NCI-H510A treated with DMSO at 0.1 percent for 48 hours (cell line): ENCODE measurements around the gene RNF13.
A peak's percentile ranks its signal among the peaks of the same experiment; 100 is the strongest.
"Not testable (repeated sequence)": the region's sequence is repeated elsewhere in the genome, so short reads cannot be mapped to it uniquely, and the experiment has no call there.

ENCODE experiments used
- DNase-seq: peaks from one replicate; lab custom pipeline; 2025; lab: John Stamatoyannopoulos, UW

The RNF13 gene

DNA sequence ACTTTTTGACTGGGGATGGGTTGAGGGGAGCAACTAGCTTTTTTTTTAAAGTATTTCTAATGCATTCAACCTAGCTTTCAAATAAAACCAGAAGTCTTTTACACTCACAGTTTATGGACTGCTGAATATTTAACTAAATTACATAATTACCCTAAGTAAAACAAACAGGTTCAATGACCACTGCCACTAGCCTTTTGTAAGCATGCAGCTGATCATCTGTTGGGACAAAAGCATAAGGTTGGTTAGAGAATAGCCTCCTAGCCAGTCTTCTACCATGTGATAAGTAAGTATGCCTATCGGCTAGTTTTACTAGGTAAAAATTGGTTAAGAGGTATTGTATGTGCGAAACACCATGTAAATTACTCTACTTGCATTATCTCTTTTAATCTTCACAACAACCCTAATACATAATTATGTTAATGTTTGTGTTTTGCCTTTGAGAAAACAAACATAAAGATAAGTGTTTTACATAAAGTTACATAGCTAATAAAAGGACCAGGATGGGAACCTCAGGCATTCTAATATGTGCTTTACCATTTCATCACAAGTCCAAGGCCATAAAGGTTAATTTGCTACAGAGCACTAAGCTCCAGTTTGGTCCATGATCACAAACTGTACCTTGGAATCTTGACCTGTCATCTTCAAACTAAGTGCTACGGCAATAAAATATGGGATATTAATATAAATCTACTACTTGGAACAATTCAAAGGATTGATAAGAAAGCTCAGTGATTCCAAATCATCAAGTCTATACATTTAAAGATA is 144.5 kb downstream of the RNF13 start:
- no peak for DNase-seq

DNA sequence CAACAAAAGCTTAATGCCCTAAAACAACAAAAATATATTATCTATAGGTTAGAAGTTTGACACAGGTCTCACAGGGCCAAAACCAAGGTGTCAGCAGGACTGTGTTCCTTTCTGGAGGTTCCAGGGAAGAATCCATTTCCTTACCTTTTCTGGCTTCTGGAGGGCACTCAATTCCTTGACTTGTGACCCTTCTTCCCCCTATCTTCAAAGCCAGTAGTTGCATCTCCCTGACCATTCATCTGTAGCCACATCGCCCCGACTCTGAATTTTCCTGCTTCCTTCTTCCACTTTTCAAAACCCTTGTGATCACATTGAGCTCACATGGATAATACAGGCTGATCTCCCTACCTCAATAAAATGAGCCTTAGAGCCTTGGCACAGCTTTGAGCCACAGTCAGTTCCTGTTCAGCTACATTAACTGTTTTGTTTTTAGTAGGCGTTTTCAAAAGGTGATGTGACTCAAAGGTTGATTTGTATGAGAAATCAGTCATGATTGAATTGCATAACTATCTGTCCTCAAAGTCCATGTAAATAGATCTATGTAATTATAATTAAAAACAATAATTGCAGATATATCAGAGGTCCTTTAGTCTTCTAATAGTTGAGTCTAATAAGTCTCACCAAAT is 145.3 kb downstream of the RNF13 start:
- DNase-seq, result no peak

DNA sequence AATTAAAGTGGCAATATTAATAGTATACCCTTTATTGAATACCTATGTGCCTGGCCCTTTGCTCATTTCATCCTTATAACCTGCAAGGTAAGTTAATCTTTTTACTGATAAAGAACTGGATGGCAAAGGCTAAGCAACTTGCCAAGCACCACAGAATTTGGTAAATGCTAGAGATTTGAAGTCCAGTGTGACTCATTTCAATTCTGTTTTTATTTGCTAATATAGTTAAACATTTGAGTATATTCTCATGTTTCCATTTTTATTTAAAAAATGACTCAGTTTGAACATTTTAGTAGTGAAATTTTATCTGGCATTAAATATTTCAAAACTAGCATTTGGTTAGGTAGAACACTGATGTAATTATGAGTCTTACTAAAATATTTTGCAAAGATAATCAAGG is 146.4 kb downstream of the RNF13 start:
- DNase-seq, result no peak

- DNase-seq, result no peak
These were observed 150.5 kb downstream of the RNF13 start for GRCh38 chr3:149963485-149963884.

DNA sequence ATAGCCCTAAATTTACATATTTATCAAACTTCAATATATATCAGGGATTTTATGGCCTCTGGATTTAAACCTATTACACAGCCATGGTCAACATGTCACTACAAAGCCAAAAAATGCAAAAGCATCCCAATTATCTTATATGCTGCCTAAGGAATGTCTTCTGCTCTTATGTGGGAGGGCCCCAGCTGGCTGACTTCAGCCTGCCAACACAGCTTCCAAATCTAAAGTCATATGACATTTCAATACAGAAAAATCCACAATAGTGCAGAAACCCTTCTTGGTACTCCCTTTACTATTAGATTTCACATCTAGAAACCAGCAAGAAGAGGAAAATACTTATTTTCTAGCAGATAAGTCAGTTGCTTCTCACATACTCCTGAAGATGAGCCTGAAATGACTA is 151.3 kb downstream of the RNF13 start:
- DNase-seq, result no peak

- DNase-seq, result no peak
These were observed 152.3 kb downstream of the RNF13 start for GRCh38 chr3:149965278-149965677.

GRCh38 chr3:149967086-149967685 is 154.2 kb downstream of the RNF13 start:
- DNase-seq, result peak; percentile 78

DNA sequence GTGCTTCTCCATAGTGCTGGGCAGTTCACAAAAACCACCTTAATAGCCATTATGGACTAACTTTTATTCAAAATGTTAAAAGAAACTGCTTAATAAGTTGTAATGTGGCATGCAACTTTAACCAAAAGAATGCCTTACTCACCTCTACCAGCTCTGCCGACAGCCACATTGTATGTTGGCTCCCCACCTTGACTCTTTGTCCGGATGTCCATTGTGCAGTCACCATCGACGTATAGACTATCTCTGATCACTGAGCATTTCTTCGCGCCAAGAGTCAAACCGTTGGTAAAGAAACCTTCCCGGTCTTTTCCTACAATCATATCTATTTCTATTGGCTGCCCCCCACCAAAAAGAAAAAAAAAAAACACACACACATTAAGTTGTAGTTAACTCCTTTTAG is 155.2 kb downstream of the RNF13 start:
- peak; percentile 68 for DNase-seq

GRCh38 chr3:149969110-149969939 is 156.3 kb downstream of the RNF13 start:
- peak; percentile 86 for DNase-seq

DNA sequence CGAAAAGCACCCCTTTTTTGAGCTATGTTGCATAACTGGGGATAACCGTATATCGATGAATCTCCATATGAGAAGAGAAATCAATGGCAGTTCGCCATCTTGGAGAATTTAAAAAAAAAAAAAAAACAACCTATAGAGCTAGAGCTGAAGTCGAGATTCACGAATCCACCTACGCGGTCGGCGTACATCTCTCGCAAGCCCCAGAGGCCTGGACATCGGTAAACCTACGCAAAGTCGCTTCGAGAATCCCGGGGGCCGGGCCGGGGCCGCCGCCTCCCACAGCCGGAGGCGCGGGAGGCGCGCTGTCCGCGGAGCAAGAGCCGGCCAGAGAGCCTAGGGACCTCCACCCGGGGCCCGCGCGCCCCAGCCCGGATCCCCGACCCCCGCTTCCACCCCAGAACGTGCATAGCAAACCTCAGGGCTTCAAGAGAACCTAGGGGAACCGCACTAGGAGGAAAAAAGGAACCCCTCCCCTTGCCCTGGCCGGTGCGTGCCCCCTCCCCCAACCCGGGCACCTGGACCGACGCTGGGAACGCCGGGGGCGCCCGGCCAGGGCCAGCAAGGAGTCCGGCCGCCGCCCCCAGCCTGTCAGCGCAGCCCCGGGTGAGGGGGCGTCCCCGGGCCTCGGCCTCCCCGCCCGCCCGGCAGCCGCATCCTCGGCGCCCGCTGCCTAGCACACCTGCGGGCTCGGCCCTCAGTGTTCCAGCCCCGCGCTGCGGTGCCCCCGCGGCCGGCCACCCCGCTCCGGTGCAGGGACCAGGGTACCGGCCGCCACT is 157.1 kb downstream of the RNF13 start:
- DNase-seq, result peak; percentile 69

DNA sequence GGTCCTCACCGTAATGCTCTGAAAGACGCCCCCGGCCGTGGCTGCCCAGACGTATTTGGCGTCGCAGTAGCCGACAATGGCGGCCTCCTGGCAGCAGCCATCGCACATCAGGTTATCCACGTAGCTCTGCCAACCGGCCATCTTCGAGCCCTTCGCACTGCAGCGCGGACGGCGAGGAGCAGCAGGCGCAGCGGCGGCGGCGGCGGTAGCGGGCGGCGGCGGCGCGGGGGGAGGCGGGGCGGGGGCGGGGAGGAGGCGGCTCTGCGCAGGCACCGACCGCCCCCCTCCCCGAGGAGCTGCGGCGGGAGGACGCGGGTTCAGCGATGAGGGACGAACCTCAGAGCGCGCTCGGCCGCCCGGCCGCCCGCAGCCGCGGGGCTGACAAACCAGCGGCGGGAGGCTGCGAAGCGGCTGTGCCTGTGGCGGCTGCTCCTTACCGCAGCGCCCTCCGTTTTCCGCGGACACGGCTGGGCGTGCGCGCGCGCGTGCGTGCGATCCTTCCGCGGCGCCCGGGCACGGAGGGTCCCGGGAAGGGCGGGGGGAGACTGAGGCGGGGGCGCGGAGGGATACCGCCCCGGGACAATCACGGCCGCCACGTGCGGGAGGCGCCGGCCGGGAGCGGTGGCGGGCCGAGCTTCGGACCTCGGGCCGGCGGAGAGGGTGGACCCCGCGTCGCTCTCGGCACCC is 157.8 kb downstream of the RNF13 start, which contains the start of gene PFN2:
Gene PFN2 (minus strand): TSS at position 180 of the 687 bp plus-strand sequence. CDS start 39 bp downstream, at position 141.
- DNase-seq, result peak; percentile 66

- peak; percentile 71 for DNase-seq
These were observed 158.5 kb downstream of the RNF13 start for GRCh38 chr3:149971403-149972075.

GRCh38 chr3:149975919-149976318 is 162.9 kb downstream of the RNF13 start:
- no peak for DNase-seq

- no peak for DNase-seq
These were observed 164.4 kb downstream of the RNF13 start for GRCh38 chr3:149977386-149977785.

DNA sequence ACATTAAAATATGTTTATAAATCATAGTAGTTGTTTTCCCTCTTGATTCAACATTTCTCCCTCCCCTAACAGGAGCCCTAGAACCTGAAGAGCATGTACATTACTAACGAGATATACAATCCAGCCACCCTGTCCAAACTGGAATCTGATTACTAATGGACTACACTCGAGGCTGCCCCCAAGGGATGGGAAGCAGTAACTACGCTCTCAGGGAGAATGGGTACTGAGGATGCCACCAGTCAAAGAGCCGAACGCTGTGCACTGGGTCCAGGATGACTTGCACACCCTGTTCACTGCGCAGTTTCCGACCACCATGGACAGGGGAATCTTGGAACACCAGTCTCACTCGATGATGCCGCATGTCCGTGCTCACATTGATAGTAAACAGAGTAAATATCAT is 169.0 kb downstream of the RNF13 start:
- not testable (repeated sequence) for DNase-seq

- DNase-seq, result not testable (repeated sequence)
These were observed 170.0 kb downstream of the RNF13 start for GRCh38 chr3:149983053-149983452.

DNA sequence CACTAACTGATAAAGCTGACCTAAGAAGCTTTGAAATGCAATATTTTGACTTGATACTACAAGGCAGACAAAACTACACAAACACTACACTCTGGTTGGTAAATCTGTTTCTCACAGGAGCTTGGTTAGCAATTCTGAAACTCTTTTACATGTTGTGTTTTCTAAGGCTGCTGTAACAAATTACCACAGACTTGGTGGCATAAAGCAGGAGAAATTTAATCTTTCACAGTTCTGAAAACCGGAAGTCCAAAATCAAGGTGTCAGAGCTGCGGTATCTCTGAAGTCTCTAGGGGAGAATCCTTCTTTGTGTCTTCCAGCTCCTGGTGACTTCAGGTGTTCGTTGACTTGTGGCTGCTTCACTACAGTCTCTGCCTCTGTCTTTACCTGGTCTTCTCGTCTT is 170.6 kb downstream of the RNF13 start:
- no peak for DNase-seq

DNA sequence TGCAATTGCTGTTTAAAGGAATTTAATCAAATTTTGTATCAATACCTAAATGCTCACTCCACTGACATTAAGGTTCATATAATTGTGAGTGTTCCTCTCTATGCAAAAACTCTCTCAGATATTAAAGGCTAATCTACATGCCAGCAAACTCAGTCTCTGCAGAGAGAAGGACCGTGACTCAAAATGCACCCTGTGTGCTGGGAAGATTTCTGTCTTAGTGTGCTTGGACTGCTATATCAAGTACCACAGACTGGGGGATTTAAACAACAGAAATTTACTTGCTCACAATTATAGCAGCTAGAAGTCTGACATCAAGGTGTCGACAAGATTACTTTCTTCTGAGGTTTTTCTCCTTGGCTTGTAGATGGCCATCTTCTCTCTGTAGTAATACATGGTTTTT is 176.3 kb downstream of the RNF13 start:
- DNase-seq, result no peak

DNA sequence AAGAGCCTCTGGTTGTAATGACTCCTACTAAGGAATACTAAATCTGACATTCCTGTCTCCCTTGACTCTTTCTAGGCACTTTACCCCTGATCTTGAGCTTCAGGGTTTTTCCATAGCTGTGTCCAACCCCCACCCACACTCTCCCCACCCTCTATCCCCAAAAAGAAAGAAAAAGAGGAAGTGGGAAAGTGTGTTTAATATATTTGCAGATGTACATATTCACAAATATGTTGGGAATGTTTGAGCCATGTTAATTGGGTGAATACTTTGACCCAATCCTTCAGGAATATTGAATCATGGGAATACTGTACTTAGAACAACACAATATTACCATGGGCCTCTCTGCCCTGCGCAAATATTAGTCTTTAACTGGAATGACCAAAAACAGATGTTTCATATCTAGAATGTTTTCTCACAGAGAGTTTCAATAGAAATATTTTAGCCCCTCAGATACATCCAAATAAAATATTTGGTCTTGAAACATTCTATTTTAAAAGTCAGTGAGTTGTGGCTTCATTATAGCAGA is 177.5 kb downstream of the RNF13 start:
- no peak for DNase-seq
